ENCODE data around the gene FEM1B.
A peak's percentile ranks its signal among the peaks of the same experiment; 100 is the strongest.

FEM1B gene

DNA sequence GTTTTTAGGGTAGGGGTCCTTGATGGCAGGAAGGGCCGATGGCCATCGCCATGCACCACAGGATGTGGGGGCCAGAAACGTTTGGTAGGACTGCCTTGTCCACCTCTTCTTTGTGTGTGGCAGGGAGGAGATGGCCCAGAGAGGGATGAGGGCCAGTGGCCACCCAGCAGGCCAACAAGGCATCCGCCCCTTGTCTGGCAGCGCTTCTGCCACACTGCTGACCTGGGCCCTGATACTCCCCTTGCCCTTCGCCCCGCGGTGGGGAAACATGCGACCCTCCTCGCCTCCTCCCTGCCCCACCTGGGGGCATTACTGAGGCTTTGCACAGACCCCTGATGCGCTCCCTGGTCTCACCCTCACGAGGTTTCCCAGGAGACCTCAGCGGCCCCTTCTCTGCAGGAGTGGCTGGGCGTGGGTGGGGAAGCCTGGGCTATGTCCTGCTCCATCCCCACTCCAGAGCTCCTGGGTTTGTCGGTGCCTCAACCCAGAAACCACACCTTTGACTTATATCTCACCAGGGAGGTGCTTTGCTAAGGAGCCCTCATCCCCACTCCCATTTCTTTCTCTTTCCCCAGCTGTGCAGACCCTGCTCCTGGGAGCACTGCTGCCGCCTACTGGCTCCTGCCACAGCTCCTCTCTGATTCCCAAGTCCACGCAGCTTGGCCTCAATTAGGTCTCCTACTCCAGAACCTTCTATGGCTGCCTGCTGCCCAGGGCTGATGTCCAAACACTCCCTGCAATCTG is 38.7 kb downstream of the FEM1B start:
- H3K4me3 ChIP-seq (ENCODE audit: low read length), result no peak overlapping the region
- no peak for DNase-seq (ENCODE audit: low read depth, low spot score)

GRCh38 chr15:68317281-68318007 is 39.9 kb downstream of the FEM1B start:
- DNase-seq (ENCODE audit: low read depth, low spot score), result no peak
- H3K4me3 ChIP-seq (ENCODE audit: low read length), result no peak overlapping the region

DNA sequence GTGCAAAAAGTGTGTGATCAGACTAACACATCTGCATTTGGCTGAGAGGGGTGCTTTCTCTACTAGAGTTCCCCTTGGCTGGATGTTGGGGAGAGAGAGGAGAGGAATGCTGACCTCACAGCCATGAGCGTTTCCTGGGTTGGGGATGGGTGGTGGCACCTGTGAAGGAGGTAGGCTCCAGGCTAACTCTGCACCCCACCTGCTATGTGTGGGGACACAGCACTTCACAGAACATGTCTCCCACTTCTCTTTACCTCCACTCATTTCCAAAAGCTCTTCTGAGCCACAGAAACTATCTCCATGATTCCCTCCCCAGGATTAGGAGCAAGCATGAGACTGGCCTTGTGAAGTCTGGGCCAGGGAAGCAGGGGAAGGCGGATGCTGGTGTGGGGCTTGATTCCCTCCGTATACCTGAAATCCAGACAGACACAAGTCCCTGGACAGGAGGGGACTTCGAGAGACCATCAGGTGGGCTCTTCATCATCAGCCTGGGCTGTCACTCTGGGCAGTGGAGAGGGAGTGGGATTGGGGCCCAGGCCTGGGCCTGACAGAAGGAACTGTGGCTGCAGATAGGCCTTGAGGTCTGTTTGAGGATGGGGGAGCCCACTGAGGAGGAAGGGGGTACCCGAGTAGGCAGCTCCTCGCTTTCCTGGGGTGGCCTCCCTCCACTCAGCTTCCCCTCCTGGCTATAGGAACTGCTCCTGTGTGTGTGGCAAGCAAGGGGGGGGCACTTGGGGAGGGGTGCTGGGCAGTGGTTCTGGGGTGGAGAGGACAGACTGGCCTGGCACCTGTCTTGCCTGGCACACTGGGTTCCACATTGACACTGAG is 40.7 kb downstream of the FEM1B start:
- H3K4me3 ChIP-seq (ENCODE audit: low read length), result no peak overlapping the region
- no peak for DNase-seq (ENCODE audit: low read depth, low spot score)

DNA sequence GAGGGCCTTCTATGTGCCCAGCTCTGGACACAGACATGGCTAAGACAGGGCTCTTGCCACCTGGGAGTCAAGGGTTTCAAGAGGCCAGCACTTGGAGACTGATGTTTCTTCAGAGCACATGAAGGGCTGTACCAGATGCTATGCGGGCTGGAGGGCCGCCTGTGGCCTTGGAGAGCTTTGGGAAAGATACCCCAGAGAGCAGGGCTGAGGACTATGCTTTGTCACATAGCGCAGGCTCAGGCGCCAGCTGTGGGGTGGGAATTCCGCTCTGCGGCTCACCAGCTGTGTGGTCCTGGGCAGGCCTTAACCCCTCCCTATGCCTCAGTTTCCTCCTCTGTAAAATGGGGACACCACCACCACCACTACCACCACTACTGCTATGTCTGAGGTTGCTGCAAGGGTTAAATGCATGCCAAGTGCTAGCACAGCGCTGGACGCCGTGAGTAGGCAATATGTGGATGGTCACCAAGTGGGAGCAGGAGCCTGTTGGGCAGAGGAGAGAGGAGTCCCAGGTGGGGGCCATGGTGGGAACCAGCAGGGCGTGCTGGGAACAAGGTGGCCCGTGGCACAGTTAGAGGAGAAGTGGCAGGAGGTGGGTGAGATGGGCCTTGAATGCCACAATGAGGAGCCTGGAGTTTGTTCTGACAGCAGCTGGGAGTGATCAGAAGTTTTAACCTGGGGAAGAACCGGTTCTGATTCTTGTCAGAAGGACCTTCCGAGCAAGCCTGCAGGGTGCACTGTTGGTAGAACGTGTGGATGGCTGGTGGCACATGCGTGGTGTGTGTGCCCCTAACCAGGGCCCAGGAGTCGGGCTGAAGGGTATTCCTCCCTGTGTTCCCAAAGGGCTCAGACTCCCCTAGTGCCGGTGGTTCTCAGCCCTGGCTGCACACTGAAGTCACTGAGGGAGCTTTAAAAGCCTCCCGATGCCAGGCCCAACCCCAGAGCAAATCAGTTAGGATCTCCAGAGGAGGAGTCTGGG is 41.7 kb downstream of the FEM1B start:
- DNase-seq (ENCODE audit: low read depth, low spot score), result no peak
- no peak overlapping the region for H3K4me3 ChIP-seq (ENCODE audit: low read length)

DNA sequence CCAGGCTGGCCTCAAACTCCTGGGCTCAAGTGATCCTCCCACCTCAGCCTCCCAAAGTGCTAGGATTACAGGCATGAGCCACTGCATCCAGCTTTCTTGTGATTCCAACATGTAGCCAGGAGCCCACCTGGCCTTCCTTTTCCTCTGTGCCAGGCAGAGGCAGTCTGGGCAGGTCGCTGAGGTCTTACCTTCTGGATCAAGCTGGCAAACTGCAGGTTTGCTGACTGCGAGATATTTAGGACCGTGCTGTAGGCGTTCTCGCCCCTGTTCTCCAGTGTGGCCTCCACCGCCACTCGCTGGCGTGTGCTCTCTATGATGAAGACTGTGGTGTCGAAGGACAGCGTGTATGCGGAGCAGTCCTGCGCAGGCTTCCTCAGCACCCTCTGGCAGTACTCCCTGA is 42.5 kb downstream of the FEM1B start:
- DNase-seq (ENCODE audit: low read depth, low spot score), result no peak
- H3K4me3 ChIP-seq (ENCODE audit: low read length), result no peak overlapping the region

DNA sequence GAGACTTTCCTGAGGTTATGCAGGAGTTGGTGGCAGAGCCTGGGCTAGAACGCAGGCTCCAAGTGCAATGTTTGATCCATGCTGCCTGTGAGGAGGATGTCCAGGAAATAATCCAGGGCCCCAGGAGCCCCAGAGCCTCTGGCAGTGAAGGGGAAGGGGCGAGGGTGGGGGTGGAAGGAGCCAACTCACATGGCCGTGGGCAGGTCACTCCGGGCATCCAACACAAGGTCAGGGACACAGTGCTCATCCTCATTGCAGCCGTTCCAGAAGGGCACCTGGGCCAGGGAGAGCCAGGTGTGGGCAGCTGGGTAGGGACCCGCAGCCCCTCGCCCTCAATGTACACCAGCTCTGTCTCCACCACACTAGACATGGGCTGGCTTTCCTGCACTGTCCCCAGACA is 43.7 kb downstream of the FEM1B start:
- no peak overlapping the region for H3K4me3 ChIP-seq (ENCODE audit: low read length)
- no peak for DNase-seq (ENCODE audit: low read depth, low spot score)

DNA sequence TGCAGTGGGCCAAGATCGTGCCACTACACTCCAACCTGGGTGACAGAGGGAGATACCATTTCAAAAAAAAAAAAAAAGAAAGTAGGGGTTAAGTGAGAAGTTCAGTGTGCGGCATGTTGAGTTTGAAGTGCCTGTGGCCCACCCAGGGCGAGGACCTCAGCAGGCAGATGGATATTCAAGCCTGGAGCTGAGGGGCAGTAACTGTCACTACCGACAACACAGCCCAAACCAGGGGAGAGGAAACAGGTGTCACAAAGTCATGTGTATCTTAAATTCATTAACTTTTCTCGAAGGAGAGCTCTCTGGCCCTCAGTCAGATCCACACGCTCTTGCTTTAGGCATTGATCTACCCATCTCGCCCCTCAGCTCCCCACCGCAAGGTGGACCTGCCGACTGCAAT is 45.3 kb downstream of the FEM1B start:
- no peak for DNase-seq (ENCODE audit: low read depth, low spot score)
- H3K4me3 ChIP-seq (ENCODE audit: low read length), result no peak overlapping the region

GRCh38 chr15:68325726-68326125 is 48.2 kb downstream of the FEM1B start:
- no peak overlapping the region for H3K4me3 ChIP-seq (ENCODE audit: low read length)
- DNase-seq (ENCODE audit: low read depth, low spot score), result no peak

DNA sequence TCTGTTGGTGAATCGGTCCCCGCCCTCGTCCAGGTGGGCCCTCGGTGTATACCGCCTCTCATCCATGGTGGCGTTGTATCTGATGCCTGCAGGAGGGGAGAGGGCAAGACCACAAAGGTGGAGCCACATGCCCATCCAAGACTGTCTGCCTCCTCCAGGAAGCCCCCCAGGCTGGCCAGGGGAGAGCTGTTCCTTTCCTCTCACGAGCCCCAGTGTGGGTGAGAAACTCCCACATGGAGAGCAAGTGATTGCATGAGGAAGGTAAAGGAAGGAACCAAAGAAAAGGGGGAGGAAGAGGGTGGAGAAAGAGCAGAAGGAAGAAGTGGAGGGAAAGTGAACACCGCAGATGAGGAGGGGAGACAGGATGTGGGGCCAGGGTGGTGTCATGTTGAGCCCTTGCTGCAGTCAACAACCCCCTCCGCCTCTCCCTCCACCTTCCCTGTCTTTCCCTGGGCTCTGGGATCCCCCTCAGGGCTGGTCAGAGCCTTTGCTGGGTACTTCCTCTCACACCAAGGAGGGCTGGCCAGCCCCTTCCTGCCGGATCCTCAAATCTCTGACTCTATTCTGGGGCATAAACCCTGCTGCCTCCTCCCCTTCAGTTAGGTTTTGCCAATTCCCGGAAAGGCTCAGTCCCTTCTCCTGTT is 49.3 kb downstream of the FEM1B start:
- DNase-seq (ENCODE audit: low read depth, low spot score), result peak; percentile 24
- H3K4me3 ChIP-seq (ENCODE audit: low read length), result no peak overlapping the region

- H3K4me3 ChIP-seq (ENCODE audit: low read length), result no peak overlapping the region
- peak; percentile 78 for DNase-seq (ENCODE audit: low read depth, low spot score)
Observed at GRCh38 chr15:68328443-68328842, 50.9 kb downstream of the FEM1B start.

GRCh38 chr15:68328964-68329363 is 51.4 kb downstream of the FEM1B start:
- no peak for DNase-seq (ENCODE audit: low read depth, low spot score)
- H3K4me3 ChIP-seq (ENCODE audit: low read length), result no peak overlapping the region

GRCh38 chr15:68330416-68330815 is 52.9 kb downstream of the FEM1B start:
- no peak for DNase-seq (ENCODE audit: low read depth, low spot score)
- H3K4me3 ChIP-seq (ENCODE audit: low read length), result no peak overlapping the region

DNA sequence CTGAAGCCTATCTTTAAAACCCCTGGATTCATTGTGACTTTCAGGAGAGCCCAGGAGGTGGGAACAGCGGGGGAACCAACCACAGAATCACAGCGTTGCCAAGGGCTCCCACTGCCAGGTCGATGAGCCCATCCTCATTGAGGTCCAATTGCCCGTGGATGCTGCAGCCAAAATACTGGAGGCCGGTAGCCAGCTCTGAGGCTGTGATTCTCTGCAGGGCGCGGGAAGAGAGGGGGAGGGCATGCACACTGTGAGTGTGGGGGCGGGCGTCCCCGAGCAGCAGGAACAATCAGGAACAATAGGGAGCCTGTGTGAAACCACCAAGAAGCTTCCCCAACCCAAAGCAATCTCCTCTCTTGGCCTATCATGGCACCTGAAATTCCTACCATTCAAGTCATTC is 53.4 kb downstream of the FEM1B start:
- H3K4me3 ChIP-seq (ENCODE audit: low read length), result no peak overlapping the region
- no peak for DNase-seq (ENCODE audit: low read depth, low spot score)

- DNase-seq (ENCODE audit: low read depth, low spot score), result no peak
- H3K4me3 ChIP-seq (ENCODE audit: low read length), result no peak overlapping the region
Observed at GRCh38 chr15:68332266-68332665, 54.7 kb downstream of the FEM1B start.

DNA sequence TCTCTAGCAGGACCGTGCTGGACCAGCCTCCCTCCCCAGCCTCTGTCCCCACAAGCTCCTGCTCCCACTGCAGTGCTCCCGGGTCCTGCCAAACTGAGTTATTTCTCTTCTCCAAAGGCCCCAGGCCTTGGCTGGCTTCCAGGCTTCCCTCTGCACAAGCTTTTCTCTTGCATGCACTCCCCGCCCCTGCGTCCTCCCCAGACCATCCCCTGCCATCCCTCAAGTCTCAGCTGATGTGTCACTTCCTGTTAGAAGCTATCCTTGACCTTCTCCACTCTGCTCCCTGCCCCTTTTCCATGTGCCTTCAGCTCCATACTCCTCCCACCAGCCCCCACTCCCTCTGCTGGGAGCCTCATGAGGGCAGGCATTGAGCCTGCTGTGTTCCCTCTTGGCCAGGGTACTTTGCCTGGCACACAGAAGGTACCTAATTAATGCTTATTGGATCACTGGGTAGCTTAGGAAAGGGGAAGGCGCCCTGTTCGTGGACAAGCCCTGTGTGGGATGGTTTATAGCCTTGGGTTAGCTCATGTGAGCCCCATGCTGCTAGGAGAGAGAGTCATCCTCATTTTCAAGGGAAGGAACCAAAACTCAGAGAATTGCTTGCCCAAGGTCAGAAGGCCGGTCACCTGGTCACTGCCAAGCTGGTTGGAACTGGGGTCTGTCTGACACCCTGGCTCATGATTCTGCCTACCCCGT is 56.4 kb downstream of the FEM1B start:
- no peak overlapping the region for H3K4me3 ChIP-seq (ENCODE audit: low read length)
- DNase-seq (ENCODE audit: low read depth, low spot score), result no peak

- no peak overlapping the region for H3K4me3 ChIP-seq (ENCODE audit: low read length)
- DNase-seq (ENCODE audit: low read depth, low spot score), result no peak
Observed at GRCh38 chr15:68334661-68335124, 57.1 kb downstream of the FEM1B start.

- no peak overlapping the region for H3K4me3 ChIP-seq (ENCODE audit: low read length)
- DNase-seq (ENCODE audit: low read depth, low spot score), result no peak
Observed at GRCh38 chr15:68335251-68335650, 57.7 kb downstream of the FEM1B start.

DNA sequence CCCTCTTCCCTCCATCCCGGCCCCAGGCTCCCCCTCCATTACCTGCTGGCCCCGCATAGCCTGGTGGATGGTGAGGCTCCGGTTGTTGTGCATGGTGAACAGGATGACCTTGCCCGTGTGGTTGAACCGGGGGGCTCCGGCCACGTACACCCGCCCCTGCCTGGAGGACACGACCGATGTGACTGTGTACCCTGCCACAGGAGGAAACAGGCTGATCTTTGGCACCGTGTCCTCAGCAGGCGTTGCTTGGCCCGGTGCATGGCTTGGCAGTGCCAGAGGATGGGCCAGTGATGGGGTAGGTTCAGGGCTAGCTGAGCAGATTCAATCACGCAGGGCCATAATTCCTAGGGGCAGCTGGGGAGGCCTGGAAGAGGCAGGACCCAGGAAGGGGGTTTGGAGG is 58.1 kb downstream of the FEM1B start:
- no peak for DNase-seq (ENCODE audit: low read depth, low spot score)
- H3K4me3 ChIP-seq (ENCODE audit: low read length), result no peak overlapping the region
